ENCODE results near the gene AGO1. TPM values are rescaled to one million over a fixed set of nuclear protein-coding genes. Genes with fewer than 3 reads are reported as not detected.

Gene AGO1
- total RNA-seq, 4 donors from 2014 or later = 11.2 to 12.6 (median 12.4) TPM

Other genes starting within 250 kb of the AGO1 start
- gene PSMB2, start 241.7 kb upstream of the AGO1 start, total RNA-seq = 100 to 1,000 TPM in 1 of 4 donors, 10 to 100 TPM in 3; 65.2 to 119 (median 89.9) TPM
- 10 to 100 TPM; 10.1 to 16.7 (median 11.3) TPM for gene C1orf216, start 164.3 kb upstream of the AGO1 start, total RNA-seq
- gene CLSPN, start 113.2 kb upstream of the AGO1 start, total RNA-seq = under 1 TPM in 2 of 4 donors, not detected in 2; 0.27 to 0.46 TPM
- gene AGO4, start 75.2 kb upstream of the AGO1 start, total RNA-seq = 10 to 100 TPM; 14.9 to 34.7 (median 23.4) TPM
- gene AGO3, start 47.9 kb downstream of the AGO1 start, total RNA-seq = 10 to 100 TPM; 12.8 to 18.8 (median 13.6) TPM
- not detected for gene TEKT2, start 200.9 kb downstream of the AGO1 start, total RNA-seq
- gene ADPRS, start 205.7 kb downstream of the AGO1 start, total RNA-seq = 10 to 100 TPM; 46.7 to 67.3 (median 54.0) TPM
- gene COL8A2, start 242.0 kb downstream of the AGO1 start, total RNA-seq = 1 to 10 TPM in 1 of 4 donors, under 1 TPM in 3; 0.61 to 1.6 (median 0.81) TPM

Measured in gastrocnemius medialis (tissue), 4 donors.